HepG2 (cell line): ENCODE results near the gene EXOC3L4. TPM values are rescaled to one million over a fixed set of nuclear protein-coding genes. Genes with fewer than 3 reads are reported as not detected.

Experiments used
- ATAC-seq: fragments of 200-7000 bp; cut with Tn5 transposase; 3 replicates; pipeline ENCODE4 v1.9.1; 2020; ENCODE audit warnings: mild to moderate bottlenecking, moderate library complexity
- BruUV-seq: library from RNA; stranded (reverse); fragments of 400-500 nt; replicated peaks from 2 replicates; lab custom pipeline; 2021; lab: Mats Ljungman, UMichigan
- CTCF ChIA-PET: fragments of 300-600 bp; formaldehyde crosslinking; extraction: SDS; loops from one replicate; lab custom pipeline; 2021; ENCODE audit warnings: low total read pairs, inconsistent platforms, low intra/inter-chr PET ratio; lab: Yijun Ruan, JAX
- POLR2A ChIA-PET: fragments of 350-600 bp; sonication (Branson Sonifier 250); formaldehyde crosslinking; loops from one replicate; lab custom pipeline; 2020; ENCODE audit warnings: antibody characterized with exemption, inconsistent platforms; lab: Yijun Ruan, JAX
- DNase-seq: peaks from one replicate; pipeline ENCODE4 v3.0.0-alpha.2; 2015; ENCODE audit warnings: low spot score
- FAIRE-seq: peaks from 3 replicates; lab custom pipeline; 2011; peaks lifted over from hg19 to GRCh38; lab: Jason Lieb, UNC
- H2AFZ ChIP-seq: one replicate; pipeline ENCODE4 v1.6.1; 2011; ENCODE audit warnings: low read length, inconsistent platforms
- H3K27ac ChIP-seq: fragments of 300-600 bp; 3 replicates; pipeline ENCODE4 v1.8.0; 2011; ENCODE audit warnings: mixed run types, mild to moderate bottlenecking, mixed read lengths, low read length, inconsistent platforms; ENCODE audit not compliant: insufficient read depth; ENCODE audit errors: extremely low read length
- H3K27me3 ChIP-seq, 2 experiments: fragments of 200-600 bp in 1 of 2; 2 replicates in 1 of 2; 3 replicates in 1 of 2; pipeline versions ENCODE4 v1.6.0 to v1.8.0; 2011; ENCODE audit warnings: low read length in 2 of 2, mild to moderate bottlenecking in 2 of 2, moderate library complexity in 2 of 2, inconsistent platforms in 1 of 2; ENCODE audit not compliant: insufficient read depth in 2 of 2, control insufficient read depth in 1 of 2
- H3K36me3 ChIP-seq, 2 experiments: fragments of 200-600 bp in 1 of 2; replicated peaks in 1 of 2; 2 replicates in 1 of 2; 3 replicates in 1 of 2; pipeline versions ENCODE4 v1.5.1 to v1.8.0; 2011; ENCODE audit warnings: low read length in 2 of 2, inconsistent platforms in 1 of 2; ENCODE audit not compliant: insufficient read depth in 2 of 2, control insufficient read depth in 1 of 2
- H3K4me1 ChIP-seq: 2 replicates; pipeline ENCODE4 v1.5.1; 2012; ENCODE audit warnings: low read length, inconsistent platforms; ENCODE audit not compliant: insufficient read depth
- H3K4me2 ChIP-seq: 2 replicates; pipeline ENCODE4 v1.6.0; 2011; ENCODE audit warnings: low read depth, low read length, inconsistent platforms
- H3K4me3 ChIP-seq, 3 experiments: fragments of 200-600 bp in 1 of 3; sonication (generic), shearing (Covaris generic) in 1 of 3; replicated peaks in 1 of 3; 2 replicates each; pipeline ENCODE4 v1.5.1; 2011 to 2016; ENCODE audit warnings: low read length in 3 of 3, inconsistent platforms in 2 of 3, low read depth in 2 of 3, mild to moderate bottlenecking in 2 of 3, control low read depth in 1 of 3, mixed read lengths in 1 of 3; ENCODE audit not compliant: insufficient read depth in 1 of 3
- H3K79me2 ChIP-seq: one replicate; pipeline ENCODE4 v1.6.1; 2011; ENCODE audit warnings: low read length, inconsistent platforms; ENCODE audit not compliant: insufficient read depth
- H3K9ac ChIP-seq: 2 replicates; pipeline ENCODE4 v1.6.0; 2011; ENCODE audit warnings: mild to moderate bottlenecking, low read depth, low read length, inconsistent platforms; ENCODE audit not compliant: insufficient read depth
- H3K9me3 ChIP-seq: 2 replicates; pipeline ENCODE4 v1.5.1; 2012; ENCODE audit warnings: mild to moderate bottlenecking, low read length
- H4K20me1 ChIP-seq: 2 replicates; pipeline ENCODE4 v1.6.0; 2011; ENCODE audit warnings: inconsistent platforms, mild to moderate bottlenecking, low read length, moderate library complexity; ENCODE audit not compliant: insufficient read depth
- RORA ChIP-seq: sonication (generic); formaldehyde crosslinking; IDR thresholded peaks from 2 replicates; pipeline ENCODE4 v1.5.0; 2020; ENCODE audit warnings: mild to moderate bottlenecking, missing genetic modification reagents, moderate library complexity
- SP140L ChIP-seq: sonication (generic); formaldehyde crosslinking; IDR thresholded peaks from 2 replicates; pipeline ENCODE4 v1.4.0; 2020; ENCODE audit warnings: missing genetic modification reagents, borderline replicate concordance
- SP2 ChIP-seq: sonication (generic); formaldehyde crosslinking; IDR thresholded peaks from 2 replicates; pipeline ENCODE4 v1.5.1; 2020; ENCODE audit warnings: mild to moderate bottlenecking, missing genetic modification reagents
- SSRP1 ChIP-seq: IDR thresholded peaks from 2 replicates; pipeline ENCODE4 v1.6.1; 2016; ENCODE audit warnings: control low read depth
- WGBS: methylation state at CpG from one replicate; pipeline ENCODE4 v1.1.6; 2017; ENCODE audit warnings: low lambda C conversion rate; 5-methylcytosine and 5-hydroxymethylcytosine counted together
- in situ Hi-C: cut with HindIII; loops from 2 replicates; pipeline ENCODE4 v1.10.0; 2017; ENCODE audit warnings: low pct_unique_long_range_greater_than_20kb; ENCODE audit not compliant: extremely low pct_ligation_motif_present
- intact Hi-C: fragments of 100-400 bp; cut with micrococcal nuclease; formaldehyde crosslinking; loops from one replicate; pipeline ENCODE4 v1.10.0; 2022; ENCODE audit not compliant: unreplicated experiment
- polyA plus RNA-seq, 8 experiments: library from polyadenylated mRNA; depleted of rRNA in 3 of 8; stranded (reverse) in 7 of 8; unstranded in 1 of 8; fragments of >200 nt; fragmentation: Illumina TruSeq in 4 of 8; extraction: Trizol in 4 of 8; gene quantifications; 2 replicates each; pipeline versions ENCODE4 v1.2.1 to v1.2.3, GENCODE V29; 2011 to 2016; ENCODE audit warnings: low read depth in 4 of 8, missing spikeins in 1 of 8, mixed read lengths in 1 of 8; ENCODE audit not compliant: insufficient read depth in 1 of 8
- total RNA-seq, 5 experiments: library from RNA; depleted of rRNA; stranded (reverse); fragments of >200 nt; fragmentation: Illumina TruSeq; extraction: Trizol; gene quantifications; 2 replicates each; pipeline ENCODE4 v1.2.3, GENCODE V29; 2016; ENCODE audit warnings: low read depth in 1 of 5
- TF ChIP-seq, protein P1 (sequence below): sonication (generic); formaldehyde crosslinking; IDR thresholded peaks from 2 replicates; pipeline ENCODE4 v1.4.0; 2020; ENCODE audit warnings: missing genetic modification reagents
- TF ChIP-seq, protein P2 (sequence below): sonication (generic); formaldehyde crosslinking; IDR thresholded peaks from 2 replicates; pipeline ENCODE4 v1.5.0; 2020; ENCODE audit warnings: mild to moderate bottlenecking, missing genetic modification reagents

Gene EXOC3L4
- total and polyA plus RNA-seq, 2 of the 13 experiments (the other 11 are each of a cell fraction or from before 2014, with no cell fraction given) = 11.8 to 27.0 TPM

DNA sequence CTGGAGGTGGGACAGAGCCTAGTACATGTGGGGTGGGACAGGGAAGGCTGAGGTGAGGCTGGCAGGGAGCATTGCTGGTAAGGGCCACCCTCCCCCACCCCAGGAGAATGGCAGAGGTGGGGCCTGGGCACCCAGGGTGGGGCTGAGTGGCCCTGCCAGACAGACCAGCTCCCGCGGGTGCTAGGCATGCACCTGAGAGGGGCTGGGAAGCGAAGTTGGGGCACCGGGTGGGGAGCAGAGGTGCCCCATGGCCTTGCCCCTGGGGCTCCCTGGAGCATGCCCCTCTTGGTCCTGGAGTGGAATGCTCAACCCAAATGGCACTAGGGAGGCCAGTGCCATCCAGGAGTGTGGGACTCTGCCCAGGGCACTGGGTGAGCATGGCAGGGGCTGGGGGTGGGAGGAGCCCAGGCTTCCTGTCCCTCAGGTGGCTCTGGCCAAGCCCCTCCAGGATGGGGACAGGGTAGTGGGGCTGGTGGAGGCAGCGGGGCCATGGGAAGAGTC lies 30.0 kb downstream of the EXOC3L4 start:
- in situ Hi-C loops (no loop called here), intact Hi-C loops (no loop called here)
- ChIA-PET POLR2A (no interaction called here), CTCF (no interaction called here)
- Histone ChIP-seq H3K36me3 (no peaks in the 10 kb centered on the region), H3K4me2 (no peak overlapping the region), H2AFZ (no peak overlapping the region), H4K20me1 (no peaks in the 10 kb centered on the region; the same call in 1 of the 2 replicates), H3K27ac (no peak overlapping the region), H3K27me3 (peaks cover 7 to 63% of the 10 kb centered on the region in 2 experiments; a peak in 4 of 5 replicates), H3K79me2 (no peaks in the 10 kb centered on the region), H3K9ac (no peak overlapping the region), H3K9me3 (no peaks in the 10 kb centered on the region), H3K4me3 (no peak overlapping the region), H3K4me1 (peaks cover 41% of the 10 kb centered on the region)
- TF ChIP-seq, protein P1, sequence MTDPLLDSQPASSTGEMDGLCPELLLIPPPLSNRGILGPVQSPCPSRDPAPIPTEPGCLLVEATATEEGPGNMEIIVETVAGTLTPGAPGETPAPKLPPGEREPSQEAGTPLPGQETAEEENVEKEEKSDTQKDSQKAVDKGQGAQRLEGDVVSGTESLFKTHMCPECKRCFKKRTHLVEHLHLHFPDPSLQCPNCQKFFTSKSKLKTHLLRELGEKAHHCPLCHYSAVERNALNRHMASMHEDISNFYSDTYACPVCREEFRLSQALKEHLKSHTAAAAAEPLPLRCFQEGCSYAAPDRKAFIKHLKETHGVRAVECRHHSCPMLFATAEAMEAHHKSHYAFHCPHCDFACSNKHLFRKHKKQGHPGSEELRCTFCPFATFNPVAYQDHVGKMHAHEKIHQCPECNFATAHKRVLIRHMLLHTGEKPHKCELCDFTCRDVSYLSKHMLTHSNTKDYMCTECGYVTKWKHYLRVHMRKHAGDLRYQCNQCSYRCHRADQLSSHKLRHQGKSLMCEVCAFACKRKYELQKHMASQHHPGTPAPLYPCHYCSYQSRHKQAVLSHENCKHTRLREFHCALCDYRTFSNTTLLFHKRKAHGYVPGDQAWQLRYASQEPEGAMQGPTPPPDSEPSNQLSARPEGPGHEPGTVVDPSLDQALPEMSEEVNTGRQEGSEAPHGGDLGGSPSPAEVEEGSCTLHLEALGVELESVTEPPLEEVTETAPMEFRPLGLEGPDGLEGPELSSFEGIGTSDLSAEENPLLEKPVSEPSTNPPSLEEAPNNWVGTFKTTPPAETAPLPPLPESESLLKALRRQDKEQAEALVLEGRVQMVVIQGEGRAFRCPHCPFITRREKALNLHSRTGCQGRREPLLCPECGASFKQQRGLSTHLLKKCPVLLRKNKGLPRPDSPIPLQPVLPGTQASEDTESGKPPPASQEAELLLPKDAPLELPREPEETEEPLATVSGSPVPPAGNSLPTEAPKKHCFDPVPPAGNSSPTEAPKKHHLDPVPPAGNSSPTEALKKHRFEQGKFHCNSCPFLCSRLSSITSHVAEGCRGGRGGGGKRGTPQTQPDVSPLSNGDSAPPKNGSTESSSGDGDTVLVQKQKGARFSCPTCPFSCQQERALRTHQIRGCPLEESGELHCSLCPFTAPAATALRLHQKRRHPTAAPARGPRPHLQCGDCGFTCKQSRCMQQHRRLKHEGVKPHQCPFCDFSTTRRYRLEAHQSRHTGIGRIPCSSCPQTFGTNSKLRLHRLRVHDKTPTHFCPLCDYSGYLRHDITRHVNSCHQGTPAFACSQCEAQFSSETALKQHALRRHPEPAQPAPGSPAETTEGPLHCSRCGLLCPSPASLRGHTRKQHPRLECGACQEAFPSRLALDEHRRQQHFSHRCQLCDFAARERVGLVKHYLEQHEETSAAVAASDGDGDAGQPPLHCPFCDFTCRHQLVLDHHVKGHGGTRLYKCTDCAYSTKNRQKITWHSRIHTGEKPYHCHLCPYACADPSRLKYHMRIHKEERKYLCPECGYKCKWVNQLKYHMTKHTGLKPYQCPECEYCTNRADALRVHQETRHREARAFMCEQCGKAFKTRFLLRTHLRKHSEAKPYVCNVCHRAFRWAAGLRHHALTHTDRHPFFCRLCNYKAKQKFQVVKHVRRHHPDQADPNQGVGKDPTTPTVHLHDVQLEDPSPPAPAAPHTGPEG (CRISPR knock-in tag) = no peak
- no peak for TF ChIP-seq SSRP1 (CRISPR knock-in tag)
- TF ChIP-seq, protein P2, sequence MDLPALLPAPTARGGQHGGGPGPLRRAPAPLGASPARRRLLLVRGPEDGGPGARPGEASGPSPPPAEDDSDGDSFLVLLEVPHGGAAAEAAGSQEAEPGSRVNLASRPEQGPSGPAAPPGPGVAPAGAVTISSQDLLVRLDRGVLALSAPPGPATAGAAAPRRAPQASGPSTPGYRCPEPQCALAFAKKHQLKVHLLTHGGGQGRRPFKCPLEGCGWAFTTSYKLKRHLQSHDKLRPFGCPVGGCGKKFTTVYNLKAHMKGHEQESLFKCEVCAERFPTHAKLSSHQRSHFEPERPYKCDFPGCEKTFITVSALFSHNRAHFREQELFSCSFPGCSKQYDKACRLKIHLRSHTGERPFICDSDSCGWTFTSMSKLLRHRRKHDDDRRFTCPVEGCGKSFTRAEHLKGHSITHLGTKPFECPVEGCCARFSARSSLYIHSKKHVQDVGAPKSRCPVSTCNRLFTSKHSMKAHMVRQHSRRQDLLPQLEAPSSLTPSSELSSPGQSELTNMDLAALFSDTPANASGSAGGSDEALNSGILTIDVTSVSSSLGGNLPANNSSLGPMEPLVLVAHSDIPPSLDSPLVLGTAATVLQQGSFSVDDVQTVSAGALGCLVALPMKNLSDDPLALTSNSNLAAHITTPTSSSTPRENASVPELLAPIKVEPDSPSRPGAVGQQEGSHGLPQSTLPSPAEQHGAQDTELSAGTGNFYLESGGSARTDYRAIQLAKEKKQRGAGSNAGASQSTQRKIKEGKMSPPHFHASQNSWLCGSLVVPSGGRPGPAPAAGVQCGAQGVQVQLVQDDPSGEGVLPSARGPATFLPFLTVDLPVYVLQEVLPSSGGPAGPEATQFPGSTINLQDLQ = no peak
- no peak for TF ChIP-seq SP140L (CRISPR knock-in tag)
- TF ChIP-seq RORA (CRISPR knock-in tag) = no peak
- no peak for TF ChIP-seq SP2 (CRISPR knock-in tag)
- ATAC-seq = no peak
- no CpG with 5 or more reads among the region's 5 CpGs for WGBS
- DNase-seq = no peak
- no TSS peak for BruUV-seq
- FAIRE-seq = no peak
